Hepatocyte (in vitro differentiated cells): ENCODE results near the gene ADCYAP1R1. TPM values are rescaled to one million over a fixed set of nuclear protein-coding genes. Genes with fewer than 3 reads are reported as not detected.

Source experiments
- DNase-seq: peaks from one replicate; pipeline ENCODE4 v3.0.0-alpha.2; 2016; ENCODE audit warnings: low spot score
- H2AFZ ChIP-seq: fragments of 200-600 bp; sonication (generic); 2 replicates; pipeline ENCODE4 v1.6.0; 2016; ENCODE audit warnings: antibody characterized with exemption, mild to moderate bottlenecking
- H3K27ac ChIP-seq: fragments of 200-600 bp; sonication (generic); 2 replicates; pipeline ENCODE4 v1.5.1; 2016; ENCODE audit warnings: mild to moderate bottlenecking
- H3K27me3 ChIP-seq: fragments of 200-600 bp; sonication (generic); 2 replicates; pipeline ENCODE4 v1.6.1; 2016
- H3K36me3 ChIP-seq: fragments of 200-600 bp; sonication (generic); replicated peaks from 2 replicates; pipeline ENCODE4 v1.5.1; 2016; ENCODE audit warnings: low read depth; ENCODE audit not compliant: insufficient read depth
- H3K4me1 ChIP-seq: fragments of 200-600 bp; sonication (generic); 2 replicates; pipeline ENCODE4 v1.5.1; 2016; ENCODE audit warnings: mild to moderate bottlenecking, moderate library complexity; ENCODE audit not compliant: insufficient read depth
- H3K4me2 ChIP-seq: fragments of 200-600 bp; sonication (generic); 2 replicates; pipeline ENCODE4 v1.6.0; 2016
- H3K4me3 ChIP-seq: fragments of 200-600 bp; sonication (generic); 2 replicates; pipeline ENCODE4 v1.5.1; 2016; ENCODE audit warnings: mild to moderate bottlenecking
- H3K79me2 ChIP-seq: fragments of 200-600 bp; sonication (generic); 2 replicates; pipeline ENCODE4 v1.6.0; 2017; ENCODE audit warnings: mild to moderate bottlenecking
- H3K9me2 ChIP-seq: fragments of 200-600 bp; sonication (generic); replicated peaks from 2 replicates; pipeline ENCODE4 v1.6.0; 2017; ENCODE audit warnings: mild to moderate bottlenecking; ENCODE audit not compliant: insufficient read depth
- H3K9me3 ChIP-seq: fragments of 200-600 bp; sonication (generic); 2 replicates; pipeline ENCODE4 v1.5.1; 2016; ENCODE audit warnings: low read depth, mild to moderate bottlenecking
- H4K20me1 ChIP-seq: fragments of 200-600 bp; sonication (generic); 2 replicates; pipeline ENCODE4 v1.6.0; 2016; ENCODE audit warnings: mild to moderate bottlenecking; ENCODE audit not compliant: insufficient read depth, poor library complexity, severe bottlenecking
- EZH2 ChIP-seq: fragments of 200-600 bp; sonication (generic); IDR thresholded peaks from 2 replicates; pipeline ENCODE4 v1.6.1; 2016; ENCODE audit warnings: antibody characterized with exemption, mild to moderate bottlenecking, borderline replicate concordance
- EZH2phosphoT487 ChIP-seq: fragments of 200-600 bp; sonication (generic); IDR thresholded peaks from one replicate; pipeline ENCODE4 v1.6.1; 2018; ENCODE audit warnings: antibody characterized with exemption, mild to moderate bottlenecking, low read depth, moderate library complexity; ENCODE audit not compliant: unreplicated experiment, severe bottlenecking
- WGBS: methylation state at CpG from one replicate; pipeline ENCODE4 v1.1.6; 2016; ENCODE audit warnings: low lambda C conversion rate; ENCODE audit errors: missing lambda C conversion rate; 5-methylcytosine and 5-hydroxymethylcytosine counted together
- polyA plus RNA-seq: library from polyadenylated mRNA; unstranded; fragments of >200 nt; fragmentation: Nextera tagmentation; extraction: Ambion mirVana; gene quantifications from 2 replicates; pipeline ENCODE4 v1.2.1, GENCODE V29; 2016
- total RNA-seq: library from RNA; depleted of rRNA; stranded (reverse); fragments of >200 nt; gene quantifications from 2 replicates; pipeline ENCODE4 v1.2.3, GENCODE V29; 2014
- TF ChIP-seq, protein P1 (sequence below): fragments of 200-600 bp; sonication (generic); IDR thresholded peaks from 2 replicates; pipeline ENCODE4 v1.5.1; 2016; ENCODE audit warnings: antibody characterized with exemption, mild to moderate bottlenecking; ENCODE audit not compliant: poor library complexity

The ADCYAP1R1 gene
- total and polyA plus RNA-seq, 2 experiments from 2014 or later, result 0.10 TPM; not detected in 1

DNA sequence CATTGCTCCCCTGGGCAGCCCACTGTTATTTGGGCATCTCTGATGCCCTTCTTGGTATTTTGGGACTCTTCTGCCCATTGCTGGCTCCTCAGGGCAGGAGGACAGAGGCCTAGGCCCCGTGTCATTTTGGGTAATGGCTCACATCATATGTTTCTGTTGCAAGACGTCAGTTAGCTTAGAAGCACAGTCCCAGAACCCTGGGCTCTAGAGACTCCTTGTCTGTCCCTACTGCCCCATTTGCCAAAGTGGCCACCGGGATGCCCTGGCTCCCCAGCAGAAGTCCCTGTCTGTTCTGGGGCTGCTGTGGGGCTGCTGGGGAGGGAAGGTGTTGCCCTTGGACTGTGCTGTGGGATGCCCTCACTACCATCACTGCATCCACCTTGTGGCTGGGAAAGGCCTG lies 48.8 kb downstream of the ADCYAP1R1 start:
- 87% methylated on average over 3 of the region's 3 CpGs for WGBS
- Histone ChIP-seq H3K27ac (no peak overlapping the region), H3K9me3 (no peaks in the 10 kb centered on the region)

DNA sequence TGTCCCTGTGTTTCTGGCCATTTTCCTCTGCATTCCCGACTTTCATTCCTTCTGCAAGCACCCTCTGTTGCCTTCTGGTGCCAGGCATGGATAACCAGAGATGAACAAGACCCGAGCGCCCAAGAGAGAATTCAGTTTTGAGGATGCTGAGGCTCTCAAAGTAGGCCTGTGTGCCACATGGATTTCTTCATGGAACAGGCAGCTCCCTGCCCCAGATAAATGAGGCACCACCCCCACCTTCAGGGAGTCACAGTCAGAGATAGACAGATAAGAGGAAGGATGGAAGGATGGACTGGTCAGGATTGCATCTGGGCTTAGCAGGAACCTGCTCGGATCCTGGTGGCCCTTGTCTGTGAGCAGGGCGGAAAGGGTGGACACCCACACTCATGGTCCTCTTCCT lies 49.4 kb downstream of the ADCYAP1R1 start:
- no peak overlapping the region for H3K4me2 ChIP-seq
- no peak for DNase-seq
- WGBS, result 83% methylated on average over 5 of the region's 5 CpGs
- no peak overlapping the region for H3K4me3 ChIP-seq
- no peak overlapping the region for H2AFZ ChIP-seq
- no peak overlapping the region for H3K27ac ChIP-seq
- no peaks in the 10 kb centered on the region for H3K4me1 ChIP-seq
- H3K79me2 ChIP-seq, result no peaks in the 10 kb centered on the region
- no peaks in the 10 kb centered on the region for H3K9me3 ChIP-seq
- no peaks in the 10 kb centered on the region for H3K9me2 ChIP-seq
- TF ChIP-seq EZH2 (no peak), EZH2phosphoT487 (no peak)
- TF ChIP-seq, protein P1, sequence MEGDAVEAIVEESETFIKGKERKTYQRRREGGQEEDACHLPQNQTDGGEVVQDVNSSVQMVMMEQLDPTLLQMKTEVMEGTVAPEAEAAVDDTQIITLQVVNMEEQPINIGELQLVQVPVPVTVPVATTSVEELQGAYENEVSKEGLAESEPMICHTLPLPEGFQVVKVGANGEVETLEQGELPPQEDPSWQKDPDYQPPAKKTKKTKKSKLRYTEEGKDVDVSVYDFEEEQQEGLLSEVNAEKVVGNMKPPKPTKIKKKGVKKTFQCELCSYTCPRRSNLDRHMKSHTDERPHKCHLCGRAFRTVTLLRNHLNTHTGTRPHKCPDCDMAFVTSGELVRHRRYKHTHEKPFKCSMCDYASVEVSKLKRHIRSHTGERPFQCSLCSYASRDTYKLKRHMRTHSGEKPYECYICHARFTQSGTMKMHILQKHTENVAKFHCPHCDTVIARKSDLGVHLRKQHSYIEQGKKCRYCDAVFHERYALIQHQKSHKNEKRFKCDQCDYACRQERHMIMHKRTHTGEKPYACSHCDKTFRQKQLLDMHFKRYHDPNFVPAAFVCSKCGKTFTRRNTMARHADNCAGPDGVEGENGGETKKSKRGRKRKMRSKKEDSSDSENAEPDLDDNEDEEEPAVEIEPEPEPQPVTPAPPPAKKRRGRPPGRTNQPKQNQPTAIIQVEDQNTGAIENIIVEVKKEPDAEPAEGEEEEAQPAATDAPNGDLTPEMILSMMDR, result no peak
- no peaks in the 10 kb centered on the region for H3K36me3 ChIP-seq
- H3K27me3 ChIP-seq, result peaks cover 5% of the 10 kb centered on the region
- H4K20me1 ChIP-seq, result no peaks in the 10 kb centered on the region

More for the DNA sequence above, 48.8 kb downstream of the ADCYAP1R1 start:
- Histone ChIP-seq H3K4me2 (no peak overlapping the region), H3K4me3 (no peak overlapping the region), H3K27me3 (peaks cover 5% of the 10 kb centered on the region), H3K9me2 (no peaks in the 10 kb centered on the region), H2AFZ (no peak overlapping the region), H3K36me3 (no peaks in the 10 kb centered on the region), H3K4me1 (no peaks in the 10 kb centered on the region), H3K79me2 (no peaks in the 10 kb centered on the region), H4K20me1 (no peaks in the 10 kb centered on the region)
- DNase-seq, result no peak
- no peak for TF ChIP-seq EZH2
- TF ChIP-seq, protein P1, result no peak
- no peak for TF ChIP-seq EZH2phosphoT487

DNA sequence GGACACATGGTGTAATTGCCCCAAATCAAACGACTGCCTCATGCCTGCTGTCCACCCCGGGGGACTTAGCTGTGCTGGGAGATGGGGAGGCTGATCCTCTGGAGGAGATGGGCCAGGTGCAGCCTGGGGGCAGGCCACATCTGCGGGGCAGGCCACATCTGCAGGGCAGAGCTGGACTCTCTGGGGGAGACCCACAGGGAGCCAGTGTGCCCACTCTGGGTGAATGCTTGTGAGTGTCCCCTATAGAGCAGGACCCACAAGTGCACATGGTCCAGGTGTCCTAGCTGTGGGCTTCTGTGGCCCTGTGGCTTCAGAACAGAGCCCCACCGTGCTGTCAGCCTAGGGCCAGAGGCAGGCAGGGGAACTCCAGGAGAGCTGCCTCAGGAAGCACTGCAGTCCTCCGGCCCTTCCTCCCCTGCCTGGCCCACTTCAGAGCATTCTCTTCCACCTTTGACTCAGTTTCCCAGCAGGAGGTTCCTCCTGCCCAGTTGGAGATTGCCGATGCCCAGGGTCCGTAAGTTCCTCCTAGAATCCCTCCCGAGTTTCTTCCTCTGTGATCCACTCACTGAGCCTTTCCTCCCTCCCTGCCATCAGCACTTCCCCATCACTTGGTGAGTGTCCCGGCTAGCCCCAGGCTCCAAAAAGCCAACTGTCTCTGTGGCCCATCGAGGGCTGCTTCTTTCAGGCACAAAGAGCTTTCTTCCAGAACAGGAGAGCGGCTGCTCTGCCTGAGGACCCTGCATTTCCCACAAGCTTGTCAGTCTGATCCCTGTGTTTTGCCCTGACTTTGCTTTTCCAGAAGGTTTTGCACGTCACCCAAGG lies 50.3 kb downstream of the ADCYAP1R1 start:
- Histone ChIP-seq H3K4me3 (no peak overlapping the region), H3K9me2 (no peaks in the 10 kb centered on the region), H3K79me2 (no peaks in the 10 kb centered on the region), H3K27me3 (peaks cover 5% of the 10 kb centered on the region), H3K4me2 (no peak overlapping the region), H3K36me3 (no peaks in the 10 kb centered on the region), H3K27ac (no peak overlapping the region), H3K9me3 (no peaks in the 10 kb centered on the region), H3K4me1 (no peaks in the 10 kb centered on the region), H2AFZ (no peak overlapping the region), H4K20me1 (no peaks in the 10 kb centered on the region)
- DNase-seq, result no peak
- 80% methylated on average over 12 of the region's 12 CpGs for WGBS
- TF ChIP-seq EZH2phosphoT487, result no peak
- TF ChIP-seq, protein P1, result no peak
- no peak for TF ChIP-seq EZH2
